Left renal pelvis (tissue), 4 donors: Measurements from ENCODE around the gene DENND5A. TPM values are rescaled to one million over a fixed set of nuclear protein-coding genes. Genes with fewer than 3 reads are reported as not detected.

Experiments
- DNase-seq, 4 donors: peaks; one replicate each; pipeline ENCODE4 v3.0.0-alpha.2; 2013; ENCODE audit warnings: low read depth in 4 of 4, low spot score in 3 of 4
- polyA plus RNA-seq, 4 donors: library from polyadenylated mRNA; unstranded; fragments of 120-200 nt; gene quantifications; one replicate each; pipeline ENCODE4 v1.2.1, GENCODE V29; 2013; ENCODE audit not compliant: insufficient read length in 4 of 4

Gene DENND5A
- polyA plus RNA-seq: 100 to 1,000 TPM in 1 of 4 donors, 10 to 100 TPM in 3; 81.1 to 110 (median 93.6) TPM

- DNase-seq: peak; percentile 77 to 83 (median 82)
Measured at GRCh38 chr11:9265211-9266131, at the start of gene DENND5A. DENND5A (minus strand) TSS chr11:9265350; CDS start chr11:9265069, 281 bp downstream.

DNA sequence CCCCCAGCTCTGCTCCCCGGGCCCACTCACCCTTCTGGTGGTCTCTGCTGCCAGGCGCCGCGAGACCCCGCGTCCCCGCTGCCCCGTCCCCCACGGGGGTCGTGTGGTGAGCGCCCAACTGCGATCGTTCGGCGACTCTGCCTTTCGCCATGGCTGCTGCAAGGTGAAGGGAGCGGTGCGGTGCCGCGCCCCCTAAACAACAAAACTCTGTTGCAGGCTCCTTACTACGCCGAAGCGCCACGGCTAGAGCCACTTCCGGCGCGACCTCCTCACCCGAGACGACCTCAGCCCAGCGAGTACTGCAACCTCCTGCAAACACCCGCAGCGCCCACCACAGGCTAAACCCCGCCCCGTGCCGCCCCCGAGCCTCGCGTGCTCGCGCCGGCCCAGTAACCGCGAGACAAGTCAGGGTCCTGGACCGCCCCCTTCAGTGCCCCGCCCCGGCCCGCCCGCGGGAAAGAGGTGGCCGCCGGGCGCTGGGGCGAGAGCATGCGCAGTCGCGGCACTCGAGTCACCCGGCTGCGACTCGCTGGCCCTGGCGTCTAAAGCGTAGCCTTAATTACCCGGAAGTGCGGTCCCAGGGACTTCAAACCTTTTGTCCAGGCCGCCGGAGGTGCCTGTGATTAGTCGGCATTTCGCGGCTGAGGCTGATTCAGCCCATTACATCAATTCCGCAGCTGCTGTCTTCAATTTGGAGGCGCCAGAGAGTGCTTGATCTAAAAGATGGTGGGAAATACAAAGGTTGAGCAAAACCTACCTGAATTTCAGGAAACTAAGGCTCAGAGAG, 49.3 kb upstream of the DENND5A start, which contains the start of gene TMEM41B:
Gene TMEM41B, minus strand, starts transcription at position 303 of the 787 bp plus-strand sequence. Its CDS starts 152 bp downstream, at position 151.
- peak; percentile 91 to 95 (median 93) for DNase-seq

DNA sequence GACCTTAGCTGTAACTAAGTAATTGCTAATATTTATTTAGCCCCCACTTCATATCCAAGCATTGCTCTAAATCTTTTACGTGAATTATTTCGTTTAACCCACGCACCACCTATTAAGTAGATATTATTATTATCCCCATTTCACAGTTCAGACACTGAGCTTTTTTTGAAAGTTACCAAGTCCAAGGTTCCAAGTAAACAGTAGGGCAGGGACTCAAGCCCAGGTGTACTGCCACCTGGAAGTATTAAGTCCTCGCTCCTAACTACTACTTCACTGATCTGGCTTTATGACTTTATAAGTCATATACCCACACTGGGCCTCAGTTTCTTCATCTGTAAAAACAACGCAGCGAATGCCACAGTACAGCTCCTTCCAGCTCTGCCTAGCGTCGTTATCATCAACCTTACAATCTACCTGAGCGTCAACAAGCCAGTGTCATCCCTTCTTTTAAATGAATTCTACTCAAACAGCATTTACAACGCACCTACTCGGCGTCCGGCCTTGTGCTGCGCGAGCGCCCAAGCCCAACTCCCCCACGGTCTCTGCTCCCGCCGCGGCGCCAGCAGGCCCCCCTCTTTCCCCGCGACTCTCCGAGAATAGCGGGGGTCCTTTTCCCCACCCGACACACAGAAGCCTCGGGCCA, 48.6 kb upstream of the DENND5A start:
- DNase-seq: peak in 2 of 4 donors; percentile 12 to 22

GRCh38 chr11:9310485-9311090, 45.4 kb upstream of the DENND5A start:
- DNase-seq: no peak

DNA sequence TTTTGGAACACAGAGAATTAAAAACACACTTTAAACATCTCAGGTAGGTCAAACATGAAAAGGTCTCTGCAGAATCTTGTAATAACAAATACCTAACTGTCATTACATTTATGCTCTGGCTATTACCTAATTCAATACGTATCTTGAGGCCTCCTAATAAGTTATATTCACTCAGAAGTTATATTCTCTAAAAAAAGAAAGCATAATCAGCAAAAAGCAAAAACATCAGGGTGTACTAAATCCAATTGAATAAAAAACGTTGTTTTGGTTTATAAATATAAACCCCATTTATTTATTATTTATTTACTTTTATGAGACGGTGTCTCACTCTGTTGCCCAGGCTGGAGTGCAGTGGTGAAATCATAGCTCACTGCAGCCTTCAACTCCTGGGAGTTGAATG, 39.0 kb upstream of the DENND5A start:
- DNase-seq: no peak

DNA sequence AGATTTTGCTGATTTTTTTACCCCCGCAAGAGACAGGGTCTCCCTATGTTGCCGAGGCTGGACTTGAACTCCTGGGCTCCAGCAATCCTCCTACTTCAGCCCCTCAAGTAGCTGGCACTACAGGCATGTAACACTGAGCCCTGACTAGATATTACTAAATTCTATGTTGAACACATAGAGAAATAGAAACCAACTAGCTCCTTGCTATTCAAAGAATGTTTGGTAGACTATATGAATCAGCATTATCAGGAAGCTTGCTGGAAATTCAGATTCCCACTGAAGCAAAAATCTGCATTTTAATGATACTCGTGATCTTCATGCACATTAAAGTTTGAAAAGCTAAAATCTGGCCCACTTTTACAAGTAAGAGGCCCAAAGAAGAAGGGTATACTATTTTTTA, 37.3 kb upstream of the DENND5A start:
- no peak for DNase-seq

DNA sequence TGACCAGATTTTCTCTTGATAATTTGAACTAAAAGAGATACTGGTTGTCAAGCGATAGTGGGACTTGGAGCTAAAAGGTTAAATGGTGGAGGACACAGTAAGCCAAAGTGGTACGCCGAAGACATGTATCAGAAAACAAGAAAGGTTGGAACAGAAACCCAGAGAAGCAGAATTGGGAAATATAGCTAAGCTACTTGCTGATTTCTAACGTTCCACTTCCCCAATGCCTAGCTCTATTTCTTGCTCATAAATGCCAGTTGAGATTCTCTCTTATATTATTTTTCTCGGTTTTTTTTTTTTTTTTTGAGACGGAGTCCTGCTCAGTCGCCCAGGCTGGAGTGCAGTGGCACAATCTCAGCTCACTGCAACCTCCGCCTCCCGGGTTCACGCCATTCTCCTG, 36.6 kb upstream of the DENND5A start:
- DNase-seq: no peak

- DNase-seq: no peak
Measured at GRCh38 chr11:9293646-9294045, 28.5 kb upstream of the DENND5A start.

DNA sequence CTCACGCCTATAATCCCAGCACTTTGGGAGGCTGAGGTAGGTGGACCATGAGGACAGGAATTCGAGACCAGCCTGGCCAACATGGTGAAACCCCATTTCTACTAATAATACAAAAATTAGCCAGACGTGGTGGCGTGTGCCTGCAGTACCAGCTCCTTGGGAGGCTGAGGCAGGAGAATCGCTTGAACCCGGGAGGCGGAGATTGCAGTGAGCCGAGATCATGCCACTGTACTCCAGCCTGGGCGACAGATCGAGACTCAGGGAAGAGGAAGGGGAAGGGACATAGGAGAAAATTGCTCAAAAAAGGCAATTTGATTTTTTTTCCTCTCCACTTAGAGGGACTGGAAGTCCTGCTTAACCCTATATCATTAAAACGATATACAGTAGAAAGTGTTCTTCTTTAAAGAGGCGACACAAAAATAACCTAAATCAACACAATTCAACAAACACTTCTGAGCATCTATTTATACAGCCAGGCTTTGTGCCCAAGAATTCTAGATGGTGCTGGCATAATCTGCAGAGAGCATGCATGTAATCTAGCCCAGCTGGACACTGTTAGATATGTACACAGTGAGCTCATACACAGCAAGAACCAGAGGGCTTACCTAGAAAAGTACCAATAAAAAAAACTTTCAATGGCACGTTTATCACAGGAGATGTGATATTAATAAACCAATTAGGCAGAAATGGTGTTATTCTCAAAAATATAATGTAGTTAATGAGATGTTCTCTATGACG, 20.9 kb upstream of the DENND5A start:
- no peak for DNase-seq

- DNase-seq: no peak
Measured at GRCh38 chr11:9280655-9281301, 15.6 kb upstream of the DENND5A start.

DNA sequence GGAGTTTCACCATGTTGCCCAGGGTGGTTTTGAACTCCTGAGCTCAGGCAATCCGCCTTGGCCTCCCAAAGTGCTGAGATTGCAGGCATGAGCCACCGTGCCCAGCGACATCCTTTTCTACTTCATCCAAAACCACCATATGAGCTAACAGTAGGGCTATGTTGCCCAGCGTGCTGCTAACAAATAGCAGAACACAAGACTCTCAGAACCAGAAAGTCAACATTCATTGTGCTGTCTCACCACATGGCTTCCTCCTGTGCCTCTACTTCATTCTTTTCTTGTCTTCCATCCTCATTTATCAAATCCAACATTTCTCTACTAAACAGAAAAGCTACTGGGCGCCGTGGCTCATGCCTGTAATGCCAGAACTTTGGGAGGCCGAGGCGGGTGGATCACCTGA, 12.0 kb upstream of the DENND5A start:
- no peak for DNase-seq

GRCh38 chr11:9276571-9276970, 11.4 kb upstream of the DENND5A start:
- DNase-seq: no peak

GRCh38 chr11:9274499-9275258, 9.5 kb upstream of the DENND5A start:
- DNase-seq: no peak

DNA sequence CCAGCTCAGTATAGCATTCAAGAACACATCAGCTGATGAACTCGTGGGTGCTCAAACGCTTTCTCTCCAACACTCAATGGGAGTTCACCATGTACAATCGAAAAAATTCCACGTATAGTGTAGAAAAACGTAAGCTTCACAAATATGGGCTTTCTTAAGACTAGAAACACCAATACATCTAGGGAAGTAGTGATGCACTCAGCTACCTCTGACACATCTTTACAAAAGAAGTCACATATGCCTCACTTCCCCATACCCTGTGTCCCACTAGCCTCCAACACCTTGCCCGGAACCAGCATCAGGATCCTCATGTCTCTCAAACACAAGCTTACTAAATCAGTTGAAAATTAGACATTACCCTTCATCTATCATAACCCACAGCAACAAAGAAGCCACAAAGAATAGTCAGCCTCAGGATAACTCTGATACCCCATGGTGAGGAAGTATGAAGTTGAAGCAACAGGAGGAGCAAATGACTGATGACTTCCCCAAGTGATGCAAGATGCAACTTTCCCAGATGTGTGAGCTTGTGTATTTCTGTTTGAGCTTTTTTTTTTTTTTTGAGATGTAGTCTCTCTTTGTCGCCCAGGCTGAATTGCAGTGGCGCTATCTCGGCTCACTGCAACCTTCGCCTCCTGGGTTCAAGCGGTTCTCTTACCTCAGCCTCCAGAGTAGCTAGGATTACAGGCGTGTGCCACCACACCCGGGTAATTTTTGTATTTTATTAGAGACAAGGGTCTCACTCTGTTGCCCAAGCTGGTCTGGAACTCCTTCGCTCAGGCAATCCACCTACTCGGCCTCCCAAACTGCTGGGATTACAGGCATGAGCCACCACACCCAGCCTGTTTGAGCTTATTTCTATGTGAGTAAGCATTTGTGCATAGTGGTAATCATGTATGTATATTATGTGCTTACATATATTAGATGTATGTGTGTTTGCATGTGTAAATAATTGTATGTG, 8.5 kb upstream of the DENND5A start:
- no peak for DNase-seq

DNA sequence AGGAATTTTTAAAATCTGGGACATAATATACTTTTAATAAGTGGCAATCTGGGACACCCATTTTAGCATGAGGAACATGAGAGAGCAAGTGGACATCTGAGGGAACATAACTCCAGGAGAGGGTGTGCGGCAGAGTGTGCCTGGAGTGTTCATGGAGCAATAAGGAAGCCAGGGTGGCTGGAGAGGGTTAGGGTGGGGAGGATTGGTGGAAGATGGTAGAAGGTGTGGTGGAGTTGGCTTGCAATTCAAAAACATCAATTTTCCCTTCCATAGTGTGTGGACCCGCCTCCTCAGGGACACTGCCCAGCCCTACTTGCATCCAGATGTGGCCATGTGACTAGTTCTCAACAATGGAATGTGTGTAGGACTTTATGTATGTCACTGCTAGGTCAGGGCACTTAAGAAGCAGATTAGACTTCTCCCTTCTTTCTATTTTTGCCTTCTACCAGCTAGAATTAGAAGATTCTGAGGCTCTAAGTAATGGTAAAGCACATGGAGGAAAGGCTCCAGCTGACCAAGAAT, 4.4 kb upstream of the DENND5A start:
- no peak for DNase-seq

DNA sequence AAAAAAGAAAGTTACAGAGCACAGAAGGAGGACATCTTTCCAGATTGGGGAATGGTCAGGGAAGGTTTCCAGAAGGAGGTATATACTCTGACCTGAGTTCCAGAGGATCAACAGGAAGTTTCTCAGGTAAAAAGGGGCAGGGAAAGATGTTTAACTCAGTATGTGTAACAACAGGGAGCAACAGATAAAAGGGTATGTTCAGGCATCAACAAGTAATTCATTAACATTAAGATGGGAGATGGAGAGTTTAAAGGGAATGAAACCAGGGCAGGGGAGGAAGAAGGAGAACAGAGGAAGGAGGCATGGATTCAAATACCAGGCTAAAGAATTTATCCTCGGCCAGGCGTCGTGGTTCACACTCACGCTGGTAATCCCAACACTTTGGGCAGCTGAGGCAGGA, 2.5 kb upstream of the DENND5A start:
- DNase-seq: no peak

GRCh38 chr11:9266926-9267325, 1.8 kb upstream of the DENND5A start:
- DNase-seq: no peak
